HepG2 (cell line): ENCODE data around the gene TECTA.

Source experiments
- CCAR2 ChIP-seq: fragments of 200-400 bp; formaldehyde crosslinking; optimal IDR thresholded peaks from 2 replicates; pipeline ENCODE3; 2018; ENCODE audit warnings: low read depth, mild to moderate bottlenecking, low read length, moderate library complexity
- CREB1 ChIP-seq, 2 experiments: fragments of 450-650 bp in 1 of 2; IDR thresholded peaks; 2 replicates each; pipeline ENCODE4 v1.6.1; 2016 to 2017; ENCODE audit warnings: control low read depth in 1 of 2, mild to moderate bottlenecking in 1 of 2, missing compliant biosample characterization in 1 of 2, missing genetic modification characterization in 1 of 2
- GLMP ChIP-seq: sonication (generic); formaldehyde crosslinking; IDR thresholded peaks from 2 replicates; pipeline ENCODE4 v1.9.0; 2021; ENCODE audit warnings: missing genetic modification reagents, mild to moderate bottlenecking, borderline replicate concordance
- MAX ChIP-seq: IDR thresholded peaks from 2 replicates; pipeline ENCODE4 v1.6.1; 2012; ENCODE audit warnings: inconsistent platforms
- POLR2A ChIP-seq, 2 experiments: IDR thresholded peaks; 2 replicates each; pipeline ENCODE4 v1.6.1; 2011; ENCODE audit warnings: low read depth in 2 of 2, low read length in 2 of 2, mild to moderate bottlenecking in 1 of 2, moderate library complexity in 1 of 2; ENCODE audit not compliant: insufficient read depth in 1 of 2
- ZFP36L2 ChIP-seq: sonication (generic); formaldehyde crosslinking; IDR thresholded peaks from 2 replicates; pipeline ENCODE4 v1.4.0; 2020; ENCODE audit warnings: missing genetic modification reagents
- ZFP82 ChIP-seq: sonication (generic); formaldehyde crosslinking; IDR thresholded peaks from 2 replicates; pipeline ENCODE4 v1.5.1; 2020; ENCODE audit warnings: mild to moderate bottlenecking, missing genetic modification reagents, borderline replicate concordance
- ZKSCAN8 ChIP-seq: IDR thresholded peaks from 2 replicates; pipeline ENCODE4 v1.6.1; 2016; ENCODE audit warnings: borderline replicate concordance, missing genetic modification reagents, missing compliant biosample characterization
- TF ChIP-seq, protein P1 (sequence below): sonication (generic); formaldehyde crosslinking; IDR thresholded peaks from 2 replicates; pipeline ENCODE4 v1.4.0; 2020; ENCODE audit warnings: low read depth, missing genetic modification reagents

- no peak for TF ChIP-seq ZKSCAN8
- TF ChIP-seq GLMP (CRISPR knock-in tag) = no peak
- no peak for TF ChIP-seq POLR2A (IDR thresholded peaks at IDR 0.05; ENCODE audit: insufficient read depth in 1 of 2, low read depth in 2 of 2, low read length in 2 of 2)
- TF ChIP-seq, protein P1, sequence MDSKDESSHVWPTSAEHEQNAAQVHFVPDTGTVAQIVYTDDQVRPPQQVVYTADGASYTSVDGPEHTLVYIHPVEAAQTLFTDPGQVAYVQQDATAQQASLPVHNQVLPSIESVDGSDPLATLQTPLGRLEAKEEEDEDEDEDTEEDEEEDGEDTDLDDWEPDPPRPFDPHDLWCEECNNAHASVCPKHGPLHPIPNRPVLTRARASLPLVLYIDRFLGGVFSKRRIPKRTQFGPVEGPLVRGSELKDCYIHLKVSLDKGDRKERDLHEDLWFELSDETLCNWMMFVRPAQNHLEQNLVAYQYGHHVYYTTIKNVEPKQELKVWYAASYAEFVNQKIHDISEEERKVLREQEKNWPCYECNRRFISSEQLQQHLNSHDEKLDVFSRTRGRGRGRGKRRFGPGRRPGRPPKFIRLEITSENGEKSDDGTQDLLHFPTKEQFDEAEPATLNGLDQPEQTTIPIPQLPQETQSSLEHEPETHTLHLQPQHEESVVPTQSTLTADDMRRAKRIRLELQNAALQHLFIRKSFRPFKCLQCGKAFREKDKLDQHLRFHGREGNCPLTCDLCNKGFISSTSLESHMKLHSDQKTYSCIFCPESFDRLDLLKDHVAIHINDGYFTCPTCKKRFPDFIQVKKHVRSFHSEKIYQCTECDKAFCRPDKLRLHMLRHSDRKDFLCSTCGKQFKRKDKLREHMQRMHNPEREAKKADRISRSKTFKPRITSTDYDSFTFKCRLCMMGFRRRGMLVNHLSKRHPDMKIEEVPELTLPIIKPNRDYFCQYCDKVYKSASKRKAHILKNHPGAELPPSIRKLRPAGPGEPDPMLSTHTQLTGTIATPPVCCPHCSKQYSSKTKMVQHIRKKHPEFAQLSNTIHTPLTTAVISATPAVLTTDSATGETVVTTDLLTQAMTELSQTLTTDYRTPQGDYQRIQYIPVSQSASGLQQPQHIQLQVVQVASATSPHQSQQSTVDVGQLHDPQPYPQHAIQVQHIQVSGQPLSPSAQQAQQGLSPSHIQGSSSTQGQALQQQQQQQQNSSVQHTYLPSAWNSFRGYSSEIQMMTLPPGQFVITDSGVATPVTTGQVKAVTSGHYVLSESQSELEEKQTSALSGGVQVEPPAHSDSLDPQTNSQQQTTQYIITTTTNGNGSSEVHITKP (CRISPR knock-in tag) = no peak
- TF ChIP-seq CREB1 (IDR thresholded peaks at IDR 0.05) = no peak
- no peak for TF ChIP-seq CREB1 (CRISPR knock-in tag; IDR thresholded peaks at IDR 0.05)
- no peak for TF ChIP-seq ZFP82 (CRISPR knock-in tag)
- TF ChIP-seq CCAR2 = no peak
- no peak for TF ChIP-seq ZFP36L2 (CRISPR knock-in tag)
- TF ChIP-seq MAX = no peak
Measured at GRCh38 chr11:121110871-121111724, 10.1 kb downstream of the TECTA start.
